Measurements from ENCODE around the gene KIAA1217.

GRCh38 chr10:24417053-24417452 is 208.1 kb downstream of the KIAA1217 start:
- TF ChIP-seq EGR1 (conservative IDR thresholded peaks at IDR 0.05) (no peak), TAF1 (IDR thresholded peaks at IDR 0.05; ENCODE audit: control insufficient read depth, extremely low read depth, insufficient read depth, low read length, severe bottlenecking) (no peak), ZNF398 (CRISPR knock-in tag; IDR thresholded peaks at IDR 0.05) (no peak)
